ENCODE data around the gene SLC28A2. TPM values are rescaled to one million over a fixed set of nuclear protein-coding genes. Genes with fewer than 3 reads are reported as not detected.
"Not testable (repeated sequence)": the region's sequence is repeated elsewhere in the genome, so short reads cannot be mapped to it uniquely, and the experiment has no call there.

SLC28A2 gene
- total RNA-seq, 4 donors from 2014 or later = not detected

DNA sequence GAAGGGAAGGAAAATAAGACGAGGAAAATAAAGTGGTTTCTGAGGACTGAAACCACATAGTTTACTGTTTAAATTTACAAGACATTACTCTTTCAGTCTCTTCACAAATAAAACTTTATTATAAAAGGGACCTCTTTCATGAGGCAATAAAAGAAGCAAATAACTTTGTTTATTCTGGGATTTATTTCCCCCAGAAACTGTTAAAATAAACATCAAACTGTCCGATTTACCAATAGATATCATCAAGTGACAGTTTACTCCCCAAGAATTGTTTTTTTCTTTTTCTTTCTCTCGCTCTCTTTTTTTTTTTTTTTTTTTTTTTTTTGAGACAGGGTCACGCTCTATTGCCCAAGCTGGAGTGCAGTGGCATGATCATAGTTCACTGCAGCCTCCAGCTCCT lies 54.1 kb downstream of the SLC28A2 start:
- Histone ChIP-seq H3K27me3 (no peaks in the 10 kb centered on the region), H3K27ac (peak overlapping the region in 1 of 4 donors; percentile 81), H3K4me3 (no peak overlapping the region), H3K9me3 (no peaks in the 10 kb centered on the region), H3K36me3 (no peaks in the 10 kb centered on the region), H3K4me1 (peaks cover 0 to 14% (median 0%) of the 10 kb centered on the region in 4 donors)
- DNase-seq (ENCODE audit: low spot score in 2 of 2) = no peak
- WGBS, 2 donors = 56 to 60% methylated on average over 4 of the region's 4 CpGs
- TF ChIP-seq, protein P1, sequence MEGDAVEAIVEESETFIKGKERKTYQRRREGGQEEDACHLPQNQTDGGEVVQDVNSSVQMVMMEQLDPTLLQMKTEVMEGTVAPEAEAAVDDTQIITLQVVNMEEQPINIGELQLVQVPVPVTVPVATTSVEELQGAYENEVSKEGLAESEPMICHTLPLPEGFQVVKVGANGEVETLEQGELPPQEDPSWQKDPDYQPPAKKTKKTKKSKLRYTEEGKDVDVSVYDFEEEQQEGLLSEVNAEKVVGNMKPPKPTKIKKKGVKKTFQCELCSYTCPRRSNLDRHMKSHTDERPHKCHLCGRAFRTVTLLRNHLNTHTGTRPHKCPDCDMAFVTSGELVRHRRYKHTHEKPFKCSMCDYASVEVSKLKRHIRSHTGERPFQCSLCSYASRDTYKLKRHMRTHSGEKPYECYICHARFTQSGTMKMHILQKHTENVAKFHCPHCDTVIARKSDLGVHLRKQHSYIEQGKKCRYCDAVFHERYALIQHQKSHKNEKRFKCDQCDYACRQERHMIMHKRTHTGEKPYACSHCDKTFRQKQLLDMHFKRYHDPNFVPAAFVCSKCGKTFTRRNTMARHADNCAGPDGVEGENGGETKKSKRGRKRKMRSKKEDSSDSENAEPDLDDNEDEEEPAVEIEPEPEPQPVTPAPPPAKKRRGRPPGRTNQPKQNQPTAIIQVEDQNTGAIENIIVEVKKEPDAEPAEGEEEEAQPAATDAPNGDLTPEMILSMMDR (IDR thresholded peaks at IDR 0.05) = no peak
- TF ChIP-seq POLR2A (IDR thresholded peaks at IDR 0.05) (no peak), EP300 (IDR thresholded peaks at IDR 0.05) (no peak)

DNA sequence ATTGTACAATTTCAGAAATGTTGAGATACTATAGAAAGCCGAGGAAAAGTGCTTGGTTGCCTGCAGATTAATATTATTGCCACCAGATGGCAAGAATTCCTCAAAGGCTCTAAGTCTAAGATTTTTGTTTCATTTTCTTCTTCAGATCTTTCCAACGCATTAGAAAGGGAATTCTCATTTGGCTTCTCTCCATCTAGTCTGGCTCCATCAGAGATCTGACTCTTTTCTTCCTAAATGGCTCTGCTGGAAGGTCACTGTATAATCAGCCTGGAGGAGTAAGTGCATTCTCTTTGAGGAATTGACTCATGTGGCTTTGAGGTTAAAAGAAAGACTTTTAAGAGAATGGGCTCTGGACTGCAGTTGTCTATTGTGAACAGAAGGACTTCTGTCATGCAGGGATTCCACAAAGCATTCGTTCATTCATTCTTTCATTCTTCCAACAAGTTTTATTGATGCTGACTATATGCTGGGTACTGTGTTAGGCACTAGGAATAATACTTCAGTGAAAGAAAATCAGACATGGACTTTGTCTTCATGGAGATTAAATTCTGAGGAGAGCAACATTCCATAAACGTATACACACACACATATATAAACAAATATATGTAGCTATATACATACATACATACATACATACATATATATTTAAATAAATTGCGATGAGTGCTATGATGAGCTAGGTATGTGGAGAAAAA lies 55.3 kb downstream of the SLC28A2 start:
- DNase-seq (ENCODE audit: low spot score in 2 of 2) = peak in 1 of 2 donors; percentile 5
- no peak for TF ChIP-seq POLR2A (IDR thresholded peaks at IDR 0.05)
- peak in 1 of 2 donors; percentile 49 for TF ChIP-seq EP300 (IDR thresholded peaks at IDR 0.05)
- TF ChIP-seq, protein P1 (IDR thresholded peaks at IDR 0.05) = peak; percentile 49 to 82 (median 57)
- Histone ChIP-seq H3K36me3 (no peaks in the 10 kb centered on the region), H3K9me3 (no peaks in the 10 kb centered on the region), H3K4me1 (peaks cover 0 to 14% (median 0%) of the 10 kb centered on the region in 4 donors), H3K4me3 (peak overlapping the region in 1 of 4 donors; percentile 21), H3K27me3 (no peaks in the 10 kb centered on the region), H3K27ac (peak overlapping the region in 3 of 4 donors; percentile 2 to 81 (median 65))
- WGBS, 2 donors = 21 to 24% methylated on average over 5 of the region's 5 CpGs

DNA sequence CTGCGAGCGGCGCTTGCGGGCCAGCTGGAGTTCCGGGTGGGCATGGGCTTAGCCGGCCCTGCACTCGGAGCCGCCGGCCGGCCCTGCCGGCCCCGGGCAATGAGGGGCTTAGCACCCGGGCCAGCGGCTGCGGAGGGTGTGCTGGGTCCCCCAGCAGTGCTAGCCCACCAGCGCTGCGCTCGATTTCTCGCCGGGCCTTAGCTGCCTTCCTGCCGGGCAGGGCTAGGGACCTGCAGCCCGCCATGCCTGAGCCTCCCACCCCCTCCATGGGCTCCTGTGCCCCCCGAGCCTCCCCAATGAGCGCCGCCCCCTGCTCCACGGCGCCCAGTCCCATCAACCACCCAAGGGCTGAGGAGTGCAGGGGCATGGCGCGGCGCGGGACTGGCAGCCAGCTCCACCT lies 62.1 kb downstream of the SLC28A2 start:
- DNase-seq (ENCODE audit: low spot score in 2 of 2); H3K27ac ChIP-seq; H3K9me3 ChIP-seq; H3K36me3 ChIP-seq; H3K27me3 ChIP-seq; H3K4me3 ChIP-seq; H3K4me1 ChIP-seq: not testable (repeated sequence)
- WGBS, 2 donors = 90 to 94% methylated on average over 14 to 20 of the region's 31 CpGs

DNA sequence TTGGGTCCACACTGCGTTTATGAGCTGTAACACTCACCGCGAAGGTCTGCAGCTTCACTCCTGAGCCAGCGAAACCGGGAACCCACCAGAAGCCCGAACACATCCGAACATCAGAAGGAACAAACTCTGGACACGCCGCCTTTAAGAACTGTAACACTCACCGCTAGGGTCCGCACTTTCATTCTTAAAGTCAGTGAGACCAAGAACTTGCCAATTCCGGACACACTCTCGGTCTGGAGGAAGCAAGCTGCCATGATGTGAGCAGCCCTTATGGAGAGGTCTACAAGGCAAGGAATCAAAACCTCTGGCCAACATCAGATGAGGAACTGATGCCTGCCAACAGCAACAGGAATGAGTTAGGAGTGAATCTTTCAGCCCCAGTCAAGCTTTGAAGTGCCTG lies 62.9 kb downstream of the SLC28A2 start:
- no peak overlapping the region for H3K27ac ChIP-seq
- TF ChIP-seq EP300 (IDR thresholded peaks at IDR 0.05) (no peak), POLR2A (IDR thresholded peaks at IDR 0.05) (no peak)
- TF ChIP-seq, protein P1 (IDR thresholded peaks at IDR 0.05) = no peak
- WGBS, 2 donors = 75 to 86% methylated on average over 13 of the region's 13 CpGs
- no peaks in the 10 kb centered on the region for H3K4me1 ChIP-seq
- no peaks in the 10 kb centered on the region for H3K27me3 ChIP-seq
- no peaks in the 10 kb centered on the region for H3K9me3 ChIP-seq
- DNase-seq (ENCODE audit: low spot score in 2 of 2) = no peak
- no peak overlapping the region for H3K4me3 ChIP-seq
- H3K36me3 ChIP-seq = no peaks in the 10 kb centered on the region

DNA sequence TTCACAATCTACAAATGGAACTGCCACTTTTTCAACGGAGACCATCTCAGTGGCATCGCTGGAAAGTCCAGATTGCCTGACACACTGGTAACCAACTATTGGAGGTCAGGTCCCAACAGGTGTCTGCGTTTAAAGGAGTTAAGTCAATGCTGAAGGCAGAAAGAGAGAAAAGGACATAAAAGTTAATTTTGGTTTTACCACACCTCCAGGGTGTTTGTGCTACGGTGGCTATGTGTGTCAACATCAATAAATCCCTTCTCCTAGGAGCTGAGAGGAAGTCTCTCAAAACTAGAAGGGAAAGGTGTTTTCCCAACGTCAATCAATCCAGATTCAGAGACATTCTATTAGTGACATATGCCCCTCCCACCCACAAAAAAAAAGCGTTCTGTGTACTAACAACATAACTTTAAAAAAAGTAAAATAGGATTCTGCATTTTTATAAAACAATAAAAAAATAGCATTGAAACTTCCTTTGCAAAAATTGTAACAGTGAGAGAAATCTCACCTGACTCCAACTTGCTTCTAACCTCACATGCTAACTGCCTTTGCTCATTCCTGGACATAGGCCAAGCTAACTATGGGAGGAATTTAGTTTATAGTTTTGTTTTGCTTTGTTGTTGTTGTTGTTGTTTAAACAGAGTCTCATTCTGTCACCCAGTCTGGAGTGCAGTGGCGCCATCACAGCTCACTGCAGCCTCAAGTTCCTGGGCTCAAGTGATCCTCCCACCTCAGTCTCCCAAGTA lies 67.6 kb downstream of the SLC28A2 start:
- no peaks in the 10 kb centered on the region for H3K27me3 ChIP-seq
- 76 to 80% methylated on average over 7 of the region's 7 CpGs for WGBS, 2 donors
- TF ChIP-seq, protein P1 (IDR thresholded peaks at IDR 0.05) = no peak
- TF ChIP-seq EP300 (IDR thresholded peaks at IDR 0.05) (no peak), POLR2A (IDR thresholded peaks at IDR 0.05) (no peak)
- no peaks in the 10 kb centered on the region for H3K4me1 ChIP-seq
- no peak overlapping the region for H3K4me3 ChIP-seq
- H3K9me3 ChIP-seq = no peaks in the 10 kb centered on the region
- no peak for DNase-seq (ENCODE audit: low spot score in 2 of 2)
- H3K36me3 ChIP-seq = no peaks in the 10 kb centered on the region
- H3K27ac ChIP-seq = no peak overlapping the region
